OCI-LY3 (cell line): ENCODE results near the gene CCDC102B.
A peak's percentile ranks its signal among the peaks of the same experiment; 100 is the strongest.

Experiments used
- H2AFZ ChIP-seq: fragments of 200-600, 300-600 bp; shearing (Covaris generic); 2 replicates; pipeline ENCODE4 v1.6.0; 2014; ENCODE audit warnings: antibody characterized with exemption, low read depth, low read length
- H3K27ac ChIP-seq: fragments of 200-600, 300-600 bp; sonication (generic); 2 replicates; pipeline ENCODE4 v1.5.1; 2014; ENCODE audit warnings: mild to moderate bottlenecking, low read length, moderate library complexity, mixed read lengths
- H3K27me3 ChIP-seq: fragments of 200-600, 300-600 bp; sonication (generic); 2 replicates; pipeline ENCODE4 v1.6.1; 2014; ENCODE audit warnings: low read depth, low read length, mixed read lengths
- H3K36me3 ChIP-seq: fragments of 200-600, 300-600 bp; sonication (generic); replicated peaks from 2 replicates; pipeline ENCODE3; 2014; ENCODE audit warnings: low read depth, low read length, mixed read lengths
- H3K4me1 ChIP-seq: fragments of 300-600, 200-600 bp; sonication (generic); 2 replicates; pipeline ENCODE4 v1.6.1; 2014; ENCODE audit warnings: low read length, mixed read lengths
- H3K4me2 ChIP-seq: fragments of 200-600, 300-600 bp; sonication (generic); 2 replicates; pipeline ENCODE4 v1.6.1; 2014; ENCODE audit warnings: low read length, mixed read lengths
- H3K4me3 ChIP-seq: fragments of 300-600, 200-600 bp; sonication (generic); 2 replicates; pipeline ENCODE4 v1.5.1; 2014; ENCODE audit warnings: antibody characterized with exemption, mild to moderate bottlenecking, low read length, moderate library complexity
- H3K79me2 ChIP-seq: fragments of 300-600, 200-600 bp; shearing (Covaris generic); 2 replicates; pipeline ENCODE4 v1.6.1; 2014; ENCODE audit warnings: mild to moderate bottlenecking, low read length, mixed read lengths
- H3K9ac ChIP-seq: fragments of 300-600, 200-600 bp; shearing (Covaris generic); 2 replicates; pipeline ENCODE4 v1.6.0; 2014; ENCODE audit warnings: mild to moderate bottlenecking, low read length, moderate library complexity
- H3K9me3 ChIP-seq: fragments of 200-600, 300-600 bp; shearing (Covaris generic); 2 replicates; pipeline ENCODE4 v1.6.1; 2014; ENCODE audit warnings: low read length, mixed read lengths; ENCODE audit not compliant: insufficient read depth
- H4K20me1 ChIP-seq: fragments of 200-600, 300-600 bp; sonication (generic); 2 replicates; pipeline ENCODE4 v1.6.1; 2016; ENCODE audit warnings: low read length, mixed read lengths; ENCODE audit not compliant: insufficient read depth
- EZH2phosphoT487 ChIP-seq: fragments of 200-600 bp; shearing (Covaris generic); IDR thresholded peaks from 2 replicates; pipeline ENCODE4 v1.6.1; 2018; ENCODE audit warnings: antibody characterized with exemption, mixed run types, low read depth
- TF ChIP-seq, protein P1 (sequence below): fragments of 200-600, 300-600 bp; sonication (generic); IDR thresholded peaks from 2 replicates; pipeline ENCODE4 v1.5.1; 2014; ENCODE audit warnings: antibody characterized with exemption, low read length, low read depth

CCDC102B gene

DNA sequence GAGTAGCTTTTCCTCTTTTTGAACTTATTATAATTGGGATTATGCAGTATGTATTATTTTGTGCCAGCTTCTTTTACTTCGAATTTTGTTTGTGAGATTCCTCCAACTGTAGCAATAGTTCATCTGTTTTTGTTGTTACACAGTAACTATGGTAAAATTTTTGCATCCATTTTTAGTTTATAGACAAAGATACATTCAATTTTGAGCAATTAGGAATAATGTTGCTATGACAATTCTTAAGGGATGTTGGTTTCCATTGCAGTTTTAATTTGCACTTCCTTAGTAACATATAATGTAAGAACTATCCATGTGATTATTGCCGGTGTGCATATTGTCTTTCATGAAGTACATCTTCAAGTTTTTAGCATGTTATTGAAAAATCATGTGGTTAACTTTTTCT, 20.7 kb downstream of the CCDC102B start:
- no peaks in the 10 kb centered on the region for H3K36me3 ChIP-seq
- no peak overlapping the region for H3K4me2 ChIP-seq
- 0 out of 2 replicates have a peak overlapping the region, but pooled peaks have one; percentile 14 for H2AFZ ChIP-seq
- no peaks in the 10 kb centered on the region for H3K9me3 ChIP-seq
- H3K4me1 ChIP-seq, result no peaks in the 10 kb centered on the region
- H3K27me3 ChIP-seq, result no peaks in the 10 kb centered on the region
- no peak overlapping the region for H3K4me3 ChIP-seq
- TF ChIP-seq EZH2phosphoT487, result no peak
- TF ChIP-seq, protein P1, sequence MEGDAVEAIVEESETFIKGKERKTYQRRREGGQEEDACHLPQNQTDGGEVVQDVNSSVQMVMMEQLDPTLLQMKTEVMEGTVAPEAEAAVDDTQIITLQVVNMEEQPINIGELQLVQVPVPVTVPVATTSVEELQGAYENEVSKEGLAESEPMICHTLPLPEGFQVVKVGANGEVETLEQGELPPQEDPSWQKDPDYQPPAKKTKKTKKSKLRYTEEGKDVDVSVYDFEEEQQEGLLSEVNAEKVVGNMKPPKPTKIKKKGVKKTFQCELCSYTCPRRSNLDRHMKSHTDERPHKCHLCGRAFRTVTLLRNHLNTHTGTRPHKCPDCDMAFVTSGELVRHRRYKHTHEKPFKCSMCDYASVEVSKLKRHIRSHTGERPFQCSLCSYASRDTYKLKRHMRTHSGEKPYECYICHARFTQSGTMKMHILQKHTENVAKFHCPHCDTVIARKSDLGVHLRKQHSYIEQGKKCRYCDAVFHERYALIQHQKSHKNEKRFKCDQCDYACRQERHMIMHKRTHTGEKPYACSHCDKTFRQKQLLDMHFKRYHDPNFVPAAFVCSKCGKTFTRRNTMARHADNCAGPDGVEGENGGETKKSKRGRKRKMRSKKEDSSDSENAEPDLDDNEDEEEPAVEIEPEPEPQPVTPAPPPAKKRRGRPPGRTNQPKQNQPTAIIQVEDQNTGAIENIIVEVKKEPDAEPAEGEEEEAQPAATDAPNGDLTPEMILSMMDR, result no peak
- no peaks in the 10 kb centered on the region for H4K20me1 ChIP-seq
- no peak overlapping the region for H3K27ac ChIP-seq
- no peaks in the 10 kb centered on the region for H3K79me2 ChIP-seq
- no peak overlapping the region for H3K9ac ChIP-seq

DNA sequence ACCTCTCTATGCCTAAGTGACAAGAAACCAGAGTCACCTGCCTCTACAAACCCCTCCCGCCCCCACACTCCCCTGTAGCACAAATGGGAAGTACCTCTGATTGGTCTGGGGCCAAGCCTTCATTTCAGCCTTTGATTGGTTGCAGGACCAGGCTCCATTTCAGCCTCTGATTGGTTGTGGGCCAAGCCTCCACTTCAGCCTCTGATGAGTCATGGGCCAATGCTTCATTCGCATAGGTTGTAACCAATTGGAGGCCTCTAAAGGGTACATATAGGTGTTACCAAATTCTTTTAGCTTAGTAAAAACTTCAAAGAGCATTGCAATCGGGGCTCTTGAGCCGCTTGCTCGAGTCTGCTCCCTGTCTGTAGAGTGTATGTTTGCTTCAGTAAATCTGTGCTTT, 25.0 kb downstream of the CCDC102B start:
- TF ChIP-seq, protein P1, result no peak
- no peak for TF ChIP-seq EZH2phosphoT487
- no peaks in the 10 kb centered on the region for H3K9me3 ChIP-seq
- no peak overlapping the region for H2AFZ ChIP-seq
- no peaks in the 10 kb centered on the region for H3K4me1 ChIP-seq
- H3K27me3 ChIP-seq, result no peaks in the 10 kb centered on the region
- H3K79me2 ChIP-seq, result no peaks in the 10 kb centered on the region
- no peak overlapping the region for H3K27ac ChIP-seq
- no peaks in the 10 kb centered on the region for H4K20me1 ChIP-seq
- H3K9ac ChIP-seq, result no peak overlapping the region
- no peak overlapping the region for H3K4me2 ChIP-seq
- H3K4me3 ChIP-seq, result no peak overlapping the region
- H3K36me3 ChIP-seq, result no peaks in the 10 kb centered on the region

DNA sequence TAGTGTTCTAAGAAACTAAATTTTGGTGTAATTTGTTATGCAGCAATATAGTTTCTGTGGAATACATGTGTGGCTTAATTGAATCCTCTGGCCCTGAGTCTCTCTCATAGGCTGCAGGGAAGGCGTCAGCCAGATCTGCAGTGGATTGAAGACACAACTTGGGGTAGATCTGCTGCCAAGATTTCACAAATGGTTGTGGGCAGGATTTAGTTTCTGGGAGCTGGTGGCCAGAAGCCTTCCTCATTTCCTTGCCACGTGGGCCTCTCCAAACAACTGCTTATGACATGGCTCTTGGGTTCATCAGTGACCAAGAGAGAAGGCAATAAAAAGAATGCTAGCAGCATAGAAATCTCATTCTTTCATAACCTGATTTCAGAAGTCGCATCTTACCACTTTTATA, 28.2 kb downstream of the CCDC102B start:
- TF ChIP-seq EZH2phosphoT487, result no peak
- TF ChIP-seq, protein P1, result no peak
- Histone ChIP-seq H3K4me2 (no peak overlapping the region), H3K4me1 (no peaks in the 10 kb centered on the region), H3K4me3 (no peak overlapping the region), H4K20me1 (no peaks in the 10 kb centered on the region), H3K36me3 (no peaks in the 10 kb centered on the region), H3K27ac (no peak overlapping the region), H3K9ac (no peak overlapping the region), H3K9me3 (no peaks in the 10 kb centered on the region), H2AFZ (peak overlapping the region; percentile 37; the same call in 1 of the 2 replicates), H3K79me2 (no peaks in the 10 kb centered on the region), H3K27me3 (no peaks in the 10 kb centered on the region)

DNA sequence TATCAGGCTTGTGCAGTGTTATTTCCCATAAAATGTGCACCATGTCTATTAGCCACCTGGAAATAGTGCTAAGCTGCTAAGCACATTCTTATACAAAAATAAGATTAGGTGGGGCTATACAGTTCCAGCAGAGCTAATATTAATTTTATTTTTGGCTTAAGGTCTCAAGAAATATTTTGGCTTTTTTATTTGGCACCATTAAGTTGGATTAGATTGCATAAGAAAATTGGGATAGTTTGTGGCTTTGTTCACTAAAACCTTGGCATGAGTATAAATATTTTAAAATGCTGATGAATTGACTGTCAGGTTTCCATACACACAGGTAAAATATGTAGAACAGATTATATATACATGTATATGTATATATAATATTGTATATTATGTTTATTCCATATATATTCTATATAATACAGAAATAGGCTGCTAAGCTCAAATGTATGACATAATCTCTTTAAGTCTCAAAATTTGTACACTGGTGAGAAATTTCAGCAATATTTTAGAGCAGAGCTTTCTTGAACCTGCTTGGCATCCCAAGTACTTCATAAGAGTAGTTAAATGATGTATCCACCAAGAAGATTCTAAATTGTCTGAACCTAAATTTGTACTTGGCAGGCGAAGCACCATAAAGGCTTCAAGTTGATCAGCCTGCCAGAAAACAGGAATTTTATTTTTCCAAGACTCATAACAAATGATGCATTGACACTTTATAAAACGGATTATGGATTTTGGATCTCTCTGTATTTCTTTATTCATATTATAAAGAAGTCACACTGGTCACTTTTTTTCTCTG, 32.6 kb downstream of the CCDC102B start:
- H3K9ac ChIP-seq, result no peak overlapping the region
- H4K20me1 ChIP-seq, result no peaks in the 10 kb centered on the region
- no peaks in the 10 kb centered on the region for H3K27me3 ChIP-seq
- H3K36me3 ChIP-seq, result no peaks in the 10 kb centered on the region
- H3K27ac ChIP-seq, result no peak overlapping the region
- no peaks in the 10 kb centered on the region for H3K9me3 ChIP-seq
- no peak overlapping the region for H3K4me3 ChIP-seq
- no peaks in the 10 kb centered on the region for H3K79me2 ChIP-seq
- no peak overlapping the region for H2AFZ ChIP-seq
- no peak overlapping the region for H3K4me2 ChIP-seq
- no peak for TF ChIP-seq EZH2phosphoT487
- TF ChIP-seq, protein P1, result no peak
- H3K4me1 ChIP-seq, result no peaks in the 10 kb centered on the region
